Measurements from ENCODE around the gene MAP2K3.

DNA sequence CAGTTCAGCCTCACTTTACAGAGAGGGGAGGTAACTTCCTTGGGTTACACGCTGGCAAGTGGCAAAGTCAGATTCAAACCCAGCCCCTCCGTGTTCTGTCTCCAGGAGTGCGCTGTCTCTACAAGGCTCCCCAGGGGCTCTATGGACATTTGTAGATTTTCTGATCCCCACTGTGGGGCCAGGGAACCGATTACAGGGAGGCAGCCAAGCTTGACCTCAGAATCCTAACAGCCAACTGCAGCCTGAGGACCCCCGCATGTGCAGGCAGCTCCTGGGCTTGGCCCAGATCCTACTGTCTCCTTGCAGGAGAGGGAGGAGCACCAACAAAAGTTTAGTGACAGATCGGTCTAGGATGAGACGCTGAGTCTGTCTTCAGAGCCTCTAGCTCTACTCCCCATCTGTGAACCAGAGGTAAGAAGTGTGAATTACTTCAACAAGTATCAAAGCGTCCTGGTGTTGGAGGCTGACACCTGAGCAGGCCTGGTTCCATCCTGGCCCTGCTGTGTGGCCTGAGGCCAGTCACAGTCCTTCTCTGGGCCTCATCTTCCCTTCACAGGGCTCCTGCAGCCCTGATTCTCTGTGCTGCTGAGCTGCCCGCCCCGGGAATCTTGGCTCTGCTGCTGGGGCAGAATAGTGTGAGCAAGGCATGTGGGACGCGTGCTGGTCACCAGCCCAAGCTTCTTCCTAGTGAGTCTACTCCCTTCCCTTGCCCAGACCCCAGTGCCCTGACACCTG, 22.1 kb upstream of the MAP2K3 start:
- TF ChIP-seq, protein P1, sequence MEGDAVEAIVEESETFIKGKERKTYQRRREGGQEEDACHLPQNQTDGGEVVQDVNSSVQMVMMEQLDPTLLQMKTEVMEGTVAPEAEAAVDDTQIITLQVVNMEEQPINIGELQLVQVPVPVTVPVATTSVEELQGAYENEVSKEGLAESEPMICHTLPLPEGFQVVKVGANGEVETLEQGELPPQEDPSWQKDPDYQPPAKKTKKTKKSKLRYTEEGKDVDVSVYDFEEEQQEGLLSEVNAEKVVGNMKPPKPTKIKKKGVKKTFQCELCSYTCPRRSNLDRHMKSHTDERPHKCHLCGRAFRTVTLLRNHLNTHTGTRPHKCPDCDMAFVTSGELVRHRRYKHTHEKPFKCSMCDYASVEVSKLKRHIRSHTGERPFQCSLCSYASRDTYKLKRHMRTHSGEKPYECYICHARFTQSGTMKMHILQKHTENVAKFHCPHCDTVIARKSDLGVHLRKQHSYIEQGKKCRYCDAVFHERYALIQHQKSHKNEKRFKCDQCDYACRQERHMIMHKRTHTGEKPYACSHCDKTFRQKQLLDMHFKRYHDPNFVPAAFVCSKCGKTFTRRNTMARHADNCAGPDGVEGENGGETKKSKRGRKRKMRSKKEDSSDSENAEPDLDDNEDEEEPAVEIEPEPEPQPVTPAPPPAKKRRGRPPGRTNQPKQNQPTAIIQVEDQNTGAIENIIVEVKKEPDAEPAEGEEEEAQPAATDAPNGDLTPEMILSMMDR (IDR thresholded peaks at IDR 0.05 in 4 of 5, conservative IDR thresholded peaks at IDR 0.05 in 1 of 5), result no peak
- TF ChIP-seq POLR2A (IDR thresholded peaks at IDR 0.05), result no peak

Measured in gastrocnemius medialis (tissue), 4 donors.